ENCODE data around the gene VAMP4.
A peak's percentile ranks its signal among the peaks of the same experiment; 100 is the strongest.
"Not testable (repeated sequence)": the region's sequence is repeated elsewhere in the genome, so short reads cannot be mapped to it uniquely, and the experiment has no call there.

The VAMP4 gene

DNA sequence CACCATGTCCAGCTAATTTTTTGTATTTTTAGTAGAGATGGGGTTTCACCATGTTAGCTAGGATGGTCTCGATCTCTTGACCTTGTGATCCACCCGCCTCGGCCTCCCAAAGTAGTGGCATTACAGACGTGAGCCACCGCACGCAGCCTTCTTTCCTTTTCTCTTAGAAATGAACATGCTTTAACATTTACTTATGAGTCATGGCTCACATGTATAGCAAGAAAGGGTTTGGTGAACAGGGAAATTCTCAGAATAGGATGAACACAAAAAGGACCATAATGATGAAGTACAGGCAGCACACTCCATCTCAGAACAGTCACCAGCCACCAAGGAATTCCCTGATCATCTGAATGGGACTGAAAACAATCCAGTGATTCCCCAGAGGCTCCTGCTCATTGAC is 9.4 kb upstream of the VAMP4 start:
- no peak for DNase-seq

DNA sequence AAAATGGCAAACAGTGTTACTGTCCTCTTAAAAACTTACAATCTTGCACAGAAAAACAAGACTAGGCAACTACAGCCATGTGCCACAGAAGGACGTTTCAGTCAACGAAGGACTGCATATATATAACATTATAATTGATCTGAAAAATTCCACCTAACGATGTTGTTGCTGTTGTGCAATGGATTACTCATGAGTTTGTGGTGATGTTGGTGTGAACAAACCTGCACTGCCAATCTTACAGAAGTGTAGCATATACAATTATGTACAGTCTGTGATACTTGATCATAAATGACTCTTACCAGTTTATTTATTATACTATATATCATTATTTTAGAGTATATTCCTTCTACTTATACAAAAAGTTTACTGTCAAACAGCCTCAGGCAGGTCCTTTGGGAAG is 6.8 kb upstream of the VAMP4 start:
- DNase-seq: no peak

DNA sequence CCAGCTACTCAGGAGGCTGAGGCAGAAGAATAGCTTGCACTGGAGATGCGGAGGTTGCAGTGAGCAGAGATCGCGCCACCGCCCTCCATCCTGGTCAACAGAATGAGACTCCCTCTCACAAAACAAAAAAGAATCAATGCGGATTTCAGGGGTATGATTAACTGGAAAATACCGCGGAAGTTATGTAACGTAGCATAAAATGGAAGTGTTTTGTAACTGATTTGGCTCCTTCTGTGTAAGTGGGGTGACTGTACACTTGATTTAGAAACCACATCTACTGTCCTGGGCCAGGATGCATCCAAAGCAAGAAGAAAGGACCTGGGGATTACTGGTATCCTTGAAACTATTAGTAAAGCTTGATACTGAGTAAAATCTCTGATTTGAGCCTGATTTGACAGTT is 3.1 kb upstream of the VAMP4 start:
- no peak for DNase-seq

DNA sequence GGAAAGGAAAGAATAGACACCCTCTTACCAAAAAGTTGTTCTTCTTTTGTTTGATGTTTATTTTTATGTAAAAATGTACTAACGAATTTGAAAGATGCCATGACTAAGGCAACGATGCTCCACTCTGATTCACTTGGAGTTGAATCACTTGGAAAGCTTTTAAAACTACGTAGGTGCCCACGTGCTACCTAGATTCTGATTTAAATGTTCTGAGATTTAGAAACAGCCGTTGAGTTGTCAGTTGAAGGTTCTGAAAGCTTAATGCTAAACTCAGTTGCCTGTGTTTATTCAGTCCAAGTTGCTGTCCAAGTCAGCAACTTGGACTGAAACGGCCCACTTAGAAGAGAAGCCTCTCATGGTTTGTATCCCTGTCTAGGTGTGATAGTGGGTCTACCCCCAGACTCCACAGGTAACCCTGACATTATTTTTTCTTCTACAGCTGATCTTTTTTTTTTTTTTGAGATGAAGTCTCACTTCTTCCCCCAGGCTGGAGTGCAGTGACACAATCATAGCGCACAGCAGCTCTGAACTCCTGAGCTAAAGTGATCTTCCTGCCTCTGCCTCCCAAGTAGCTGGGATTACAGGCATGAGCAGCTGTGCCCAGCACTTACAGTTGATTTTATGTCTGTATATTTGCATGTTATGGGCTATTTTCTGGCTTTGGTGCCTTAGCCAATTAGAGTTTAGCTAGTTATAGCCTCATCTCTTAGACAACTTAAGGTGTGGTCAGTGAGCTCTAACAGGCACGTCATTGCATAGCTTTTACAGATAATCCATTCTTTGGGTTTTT is 1.4 kb upstream of the VAMP4 start:
- peak; percentile 61 for DNase-seq

DNA sequence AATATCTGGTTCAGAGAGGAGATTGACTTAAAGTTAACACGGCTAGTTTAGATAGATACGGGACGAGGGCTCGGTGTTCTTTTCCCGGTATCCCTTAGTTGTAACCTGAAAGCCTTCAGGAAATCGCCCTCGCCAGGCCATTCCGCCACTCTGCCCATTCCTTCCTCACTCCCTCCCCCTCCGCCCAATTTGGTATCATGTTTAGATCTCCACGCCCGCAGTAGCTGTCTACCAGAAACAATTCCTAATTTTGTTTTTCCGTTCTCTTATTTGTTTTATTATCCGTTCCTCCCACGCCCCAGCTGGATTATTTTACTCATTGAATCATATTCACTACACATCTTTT is 685 bp upstream of the VAMP4 start:
- DNase-seq: peak; percentile 59

DNA sequence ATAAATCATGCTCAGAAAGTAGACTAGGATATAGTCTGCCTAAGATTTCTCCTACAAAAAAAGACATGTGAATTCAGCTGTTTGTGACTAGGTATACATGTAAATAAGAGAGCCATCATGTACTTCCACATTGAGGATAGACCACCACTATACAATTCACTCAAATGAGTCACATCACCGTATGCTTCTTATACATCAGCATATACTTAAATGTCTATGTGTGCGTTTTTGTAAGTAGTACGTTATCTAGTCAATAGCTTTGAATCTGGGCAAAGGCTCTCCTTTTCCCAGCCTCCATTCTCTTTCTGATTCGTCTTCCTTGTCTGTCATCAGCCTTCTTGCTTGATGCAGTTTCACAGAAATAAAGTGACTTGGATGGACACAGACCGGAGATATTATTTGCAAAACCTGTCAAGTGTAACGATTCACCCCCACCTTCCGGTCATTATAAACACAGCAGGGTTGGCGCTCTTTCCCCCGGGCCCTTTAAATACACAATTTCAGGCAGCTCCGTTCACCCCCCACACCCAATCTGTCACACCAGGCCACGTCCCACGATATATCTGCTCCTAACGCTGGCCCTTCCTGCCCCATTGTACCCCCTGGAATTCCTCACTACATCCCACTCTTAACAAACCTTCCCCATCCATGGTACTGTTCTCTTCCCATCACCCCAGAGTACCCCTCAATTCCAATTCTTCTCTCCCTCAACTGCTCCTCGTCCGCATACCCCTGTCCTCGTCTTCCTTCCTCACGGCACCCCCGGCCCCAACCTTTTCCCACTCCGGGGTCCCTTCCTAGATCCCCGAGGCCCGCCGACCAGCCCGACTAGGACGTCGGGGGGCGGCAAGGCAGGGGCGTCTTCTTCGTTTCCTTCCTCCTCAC is 636 bp downstream of the VAMP4 start:
- DNase-seq: peak; percentile 29

DNA sequence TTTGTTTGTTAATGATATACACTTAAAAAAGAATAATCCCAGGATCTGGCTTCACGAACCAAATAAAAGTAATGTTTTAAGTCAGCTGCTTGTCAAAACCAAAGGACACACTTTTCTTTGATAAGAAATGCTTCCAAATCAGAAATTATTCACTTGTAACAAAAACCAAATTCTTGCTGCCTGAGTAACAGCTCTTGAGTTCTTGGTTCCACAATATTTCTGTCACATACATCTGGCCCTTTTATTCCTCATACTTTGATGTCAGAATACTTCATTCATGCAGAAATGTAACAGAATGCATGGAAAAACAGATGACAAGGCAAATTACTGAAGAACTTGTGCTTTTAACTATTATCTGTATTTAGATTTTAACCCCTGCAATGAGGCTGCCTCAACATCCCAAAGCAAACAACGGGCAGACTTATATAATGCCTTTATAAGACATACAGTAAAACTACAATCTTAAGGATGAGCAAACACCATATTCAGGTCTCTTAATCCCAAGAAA is 1.5 kb downstream of the VAMP4 start:
- peak; percentile 19 for DNase-seq

DNA sequence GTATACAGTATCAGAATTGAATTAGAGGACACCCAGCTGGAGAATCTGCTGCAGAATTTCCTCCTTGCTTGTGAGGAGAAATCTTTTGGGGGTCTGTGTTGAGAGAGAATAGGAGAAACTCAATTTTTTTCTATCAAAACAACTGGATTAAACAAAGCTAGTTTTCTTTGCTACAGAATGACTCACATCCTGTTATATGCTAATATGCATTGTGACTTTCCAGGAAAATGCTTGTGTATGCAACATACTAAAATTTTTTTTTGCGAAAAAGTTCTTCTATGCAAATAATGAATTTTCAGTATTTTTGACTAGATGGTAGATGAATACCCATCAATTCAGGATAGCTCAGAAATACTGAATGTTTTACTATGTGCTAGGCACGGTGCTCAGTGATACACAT is 2.2 kb downstream of the VAMP4 start:
- peak; percentile 36 for DNase-seq

DNA sequence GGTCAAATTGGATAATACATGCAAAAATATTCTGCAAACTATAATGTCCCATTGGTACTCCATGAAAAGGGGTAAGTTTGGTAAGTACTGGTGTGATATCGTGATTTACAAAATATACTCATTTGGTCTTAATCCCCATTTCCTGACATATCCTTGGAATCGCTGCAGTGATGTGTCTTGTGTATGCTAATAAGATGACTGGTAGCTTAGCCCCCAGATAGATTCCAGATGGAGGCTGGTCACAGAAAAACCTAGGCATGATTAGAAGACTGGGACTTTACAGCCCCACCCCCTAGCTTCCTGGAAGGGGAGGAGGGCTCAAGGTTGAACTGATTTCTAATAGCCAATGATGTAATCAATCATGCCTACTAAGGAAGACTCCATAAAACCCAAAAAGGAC is 3.0 kb downstream of the VAMP4 start:
- DNase-seq: peak; percentile 17

DNA sequence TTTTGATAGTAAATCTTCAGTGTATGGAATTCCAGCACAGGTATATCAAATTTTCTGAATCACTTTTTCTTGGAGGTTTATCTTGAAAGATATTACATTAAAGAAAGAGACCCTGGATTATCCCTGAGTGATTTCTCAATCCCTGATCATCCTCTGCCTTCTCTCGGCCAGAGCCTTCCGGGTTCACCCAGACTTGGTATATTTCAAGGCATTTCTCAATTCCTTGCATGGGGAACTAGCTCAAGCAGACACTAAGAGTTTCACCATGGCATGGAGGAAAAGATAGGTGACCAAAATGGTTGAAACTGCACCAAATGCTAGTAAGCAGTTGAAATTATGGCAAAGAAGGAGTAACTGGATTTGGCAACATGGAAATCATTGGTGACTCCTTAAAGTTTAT is 5.7 kb downstream of the VAMP4 start:
- DNase-seq: no peak

DNA sequence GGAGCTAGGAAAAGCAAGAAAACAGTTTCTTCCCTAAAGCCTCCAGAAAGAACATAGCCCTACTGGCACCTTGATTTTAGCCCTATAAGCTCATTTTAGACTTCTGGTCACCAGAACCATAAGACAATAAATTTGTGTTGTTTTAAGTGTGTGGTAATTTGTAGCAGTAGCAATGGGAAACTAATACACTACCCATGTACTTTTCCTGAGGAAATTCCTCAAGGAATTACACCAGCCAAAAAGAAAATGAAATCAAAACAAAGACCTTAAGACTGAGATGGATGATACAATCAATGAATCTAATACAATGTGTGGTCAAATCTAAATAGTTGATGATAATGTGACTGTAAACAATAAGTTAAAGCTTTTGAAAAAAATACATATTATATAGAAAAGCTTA is 11.8 kb downstream of the VAMP4 start:
- peak; percentile 32 for DNase-seq

DNA sequence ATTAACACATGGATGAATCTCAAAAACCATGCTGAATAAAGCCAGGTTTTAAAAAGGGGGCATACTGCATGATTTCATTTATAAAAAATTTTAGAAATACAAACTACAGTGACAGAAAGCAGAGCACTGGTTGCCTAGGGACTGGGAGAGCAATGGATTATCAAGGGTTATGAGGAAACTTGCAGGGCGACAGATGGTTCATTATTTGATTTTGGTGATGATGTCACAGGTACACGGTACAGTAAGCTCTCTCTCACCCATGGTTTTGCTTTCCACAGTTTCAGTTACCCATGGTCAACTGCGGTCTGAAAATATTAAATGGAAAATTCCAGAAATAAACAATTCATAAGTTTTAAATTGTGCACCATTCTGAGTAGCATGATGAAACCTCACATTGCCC is 14.1 kb downstream of the VAMP4 start:
- no peak for DNase-seq

DNA sequence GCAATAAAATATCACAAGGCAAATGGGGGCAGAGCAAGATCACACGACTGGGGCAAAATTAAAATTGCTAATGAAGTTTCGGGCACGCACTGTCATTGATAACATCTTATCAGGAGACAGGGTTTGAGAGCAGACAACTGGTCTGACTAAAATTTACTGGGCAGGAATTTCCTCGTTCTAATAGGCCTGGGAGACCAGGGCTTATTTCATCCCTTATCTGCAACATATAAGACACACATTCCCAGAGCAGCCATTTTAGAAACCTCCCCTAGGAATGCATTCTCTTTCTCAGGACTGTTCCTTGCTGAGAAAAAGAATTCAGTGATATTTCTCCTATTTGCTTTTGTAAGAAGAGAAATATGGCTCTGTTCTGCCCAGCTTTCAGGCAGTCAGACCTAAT is 18.7 kb downstream of the VAMP4 start:
- not testable (repeated sequence) for DNase-seq

DNA sequence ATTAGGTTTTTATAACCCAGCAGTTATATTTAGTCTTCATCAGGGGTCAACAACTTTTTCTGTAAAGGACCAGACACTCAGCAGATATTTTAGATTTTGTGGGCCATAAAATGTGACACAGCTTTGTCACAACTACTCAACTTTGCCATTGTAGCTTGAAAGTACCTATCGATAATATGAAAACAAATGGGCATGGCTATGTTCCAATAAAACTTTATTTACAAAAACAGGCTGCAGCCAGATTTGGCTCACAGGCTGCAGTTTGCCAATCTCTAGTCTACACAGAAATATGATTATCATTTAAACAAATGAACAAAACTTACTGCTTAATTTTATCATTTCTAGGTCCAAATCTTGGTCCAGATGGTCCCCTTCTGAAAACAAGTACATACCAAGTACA is 23.0 kb downstream of the VAMP4 start:
- DNase-seq: no peak

DNA sequence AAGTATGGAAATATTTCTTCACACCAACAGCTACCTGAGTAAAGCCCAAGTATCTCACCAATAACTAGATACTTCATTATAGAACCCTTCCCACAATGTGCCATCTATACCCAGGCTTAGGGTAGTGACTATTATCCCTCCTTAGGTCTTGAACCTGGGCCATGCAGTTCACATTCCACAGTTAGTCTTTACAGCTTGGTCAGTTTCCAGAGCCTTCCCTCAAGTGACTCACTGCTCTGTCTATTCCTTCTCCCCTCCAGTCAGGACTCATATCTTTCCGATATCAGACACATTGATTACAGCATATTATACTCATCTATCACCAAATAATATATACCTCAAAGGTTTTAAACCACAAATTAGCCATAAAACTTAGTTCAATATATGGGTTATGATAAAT is 23.6 kb downstream of the VAMP4 start:
- DNase-seq: no peak

DNA sequence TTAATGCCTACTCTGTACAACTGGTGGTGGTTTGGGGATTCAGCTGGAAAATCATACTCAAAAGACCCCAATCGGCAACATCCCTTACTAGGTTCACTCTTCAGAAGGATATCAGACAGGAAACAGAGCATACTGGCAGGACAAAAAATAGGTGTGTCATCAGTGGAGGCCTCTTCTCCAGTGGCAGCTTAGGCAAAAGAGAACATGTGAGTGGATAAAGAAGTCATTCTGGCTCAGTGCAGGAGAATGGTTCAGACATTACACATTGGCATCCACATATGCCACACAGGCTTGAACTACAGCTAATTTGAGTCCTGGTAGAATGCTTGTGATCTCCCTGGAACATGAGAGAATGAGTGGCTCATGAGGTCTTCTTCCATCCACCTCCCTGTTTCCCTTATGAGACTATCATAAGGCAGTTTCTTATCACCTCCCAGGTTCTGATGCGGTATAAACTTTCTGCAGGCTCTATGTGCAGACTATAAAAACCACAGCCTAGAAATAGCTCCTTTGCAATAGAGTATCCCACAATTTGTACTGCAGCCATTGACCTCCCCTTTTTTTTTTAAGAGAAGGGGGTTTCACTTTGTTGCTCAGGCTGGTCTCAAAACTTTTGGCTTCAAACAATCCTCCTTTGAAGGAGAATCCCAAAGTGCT is 24.7 kb downstream of the VAMP4 start:
- no peak for DNase-seq

DNA sequence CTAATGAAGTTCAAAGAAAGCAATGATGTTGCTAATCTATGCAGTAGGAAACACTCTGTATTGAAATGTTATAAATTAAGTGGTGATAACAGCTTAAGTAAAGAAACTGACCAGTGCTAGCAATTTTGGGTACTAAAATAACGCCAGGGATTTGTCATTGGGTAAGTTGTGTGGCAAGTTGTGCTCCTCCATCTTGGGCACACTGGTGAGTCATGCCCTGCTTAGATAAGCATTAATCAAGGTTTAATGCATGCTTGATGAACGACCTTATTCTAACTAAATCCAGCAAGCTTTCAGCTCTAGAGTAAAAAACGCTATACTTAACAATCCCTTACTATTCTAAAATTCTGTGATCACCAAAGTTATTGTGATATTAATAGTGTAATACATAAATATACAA is 25.2 kb downstream of the VAMP4 start:
- DNase-seq: no peak

DNA sequence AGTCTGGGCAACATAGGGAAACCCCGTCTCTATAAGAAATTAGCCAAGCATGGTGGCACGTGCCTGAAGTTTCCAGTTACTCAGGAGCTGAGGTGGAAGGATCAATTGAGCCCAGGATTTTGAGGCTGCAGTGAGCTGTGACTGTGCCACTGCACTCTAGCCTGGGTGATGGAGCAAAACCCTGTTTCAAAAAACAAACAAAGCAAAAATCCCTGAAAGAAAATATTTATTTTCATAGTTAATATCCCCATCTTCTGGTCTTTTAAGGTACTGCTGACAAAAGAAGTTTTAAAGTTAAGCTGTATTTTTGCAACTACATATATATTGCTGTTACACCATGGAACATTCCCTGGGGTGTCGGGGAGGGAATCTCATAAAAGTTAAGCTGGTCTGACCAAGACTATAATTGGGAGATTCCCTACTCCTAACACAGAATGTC is 26.0 kb downstream of the VAMP4 start:
- no peak for DNase-seq

DNA sequence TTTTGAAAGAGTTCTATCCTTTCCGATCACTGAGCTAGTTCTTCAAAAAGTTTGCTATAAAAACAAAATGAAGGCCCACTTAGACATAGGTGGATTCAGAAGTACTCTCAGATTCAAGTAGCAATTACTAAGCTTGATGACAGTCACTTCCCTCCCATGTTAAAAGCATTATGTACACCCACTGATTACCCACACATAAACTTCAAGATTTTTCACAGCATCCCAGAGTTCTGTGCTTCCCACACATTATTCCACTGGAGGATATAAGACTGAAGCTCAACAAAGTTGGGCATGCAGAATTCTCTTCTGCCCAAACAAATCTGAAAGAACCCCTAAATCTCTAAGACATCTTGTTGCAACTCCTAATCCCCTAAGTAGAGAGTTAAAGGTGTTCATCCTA is 29.5 kb downstream of the VAMP4 start:
- DNase-seq: no peak

DNA sequence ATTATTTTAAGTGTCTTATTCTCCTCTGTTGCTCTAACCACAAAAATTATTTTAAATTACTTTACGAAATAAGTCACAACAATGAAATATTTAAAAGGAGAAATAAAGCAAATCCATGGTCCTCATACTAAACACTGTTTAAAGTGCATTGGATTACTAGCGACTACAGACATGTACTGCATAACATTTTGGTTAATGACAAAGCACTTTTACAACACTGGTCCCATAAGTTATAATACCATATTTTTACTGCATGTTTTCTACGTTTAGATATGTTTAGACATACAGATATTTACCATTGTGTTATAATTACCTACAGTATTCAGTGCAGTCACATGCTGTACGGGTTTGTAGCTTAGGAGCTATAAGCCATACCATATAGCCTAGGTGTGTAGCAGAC is 30.2 kb downstream of the VAMP4 start:
- no peak for DNase-seq

DNA sequence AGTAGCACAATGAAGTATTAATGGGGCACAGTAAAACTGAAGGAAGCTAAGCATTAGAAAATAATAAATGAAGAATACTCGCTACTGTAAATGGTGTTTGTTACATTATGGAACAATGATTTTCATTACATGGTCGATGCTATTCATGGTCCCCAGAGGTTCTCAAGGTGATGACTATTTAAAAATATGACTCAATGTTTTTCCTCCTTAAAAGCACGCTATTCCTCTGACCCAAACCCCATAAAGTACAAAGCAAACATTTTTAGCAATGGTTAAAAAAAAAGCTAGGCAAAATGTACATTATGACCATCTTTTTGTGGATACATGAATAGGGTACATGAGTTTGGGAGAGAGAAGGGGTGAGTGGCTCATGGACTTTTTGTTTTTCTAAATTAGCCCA is 34.3 kb downstream of the VAMP4 start:
- DNase-seq: no peak

DNA sequence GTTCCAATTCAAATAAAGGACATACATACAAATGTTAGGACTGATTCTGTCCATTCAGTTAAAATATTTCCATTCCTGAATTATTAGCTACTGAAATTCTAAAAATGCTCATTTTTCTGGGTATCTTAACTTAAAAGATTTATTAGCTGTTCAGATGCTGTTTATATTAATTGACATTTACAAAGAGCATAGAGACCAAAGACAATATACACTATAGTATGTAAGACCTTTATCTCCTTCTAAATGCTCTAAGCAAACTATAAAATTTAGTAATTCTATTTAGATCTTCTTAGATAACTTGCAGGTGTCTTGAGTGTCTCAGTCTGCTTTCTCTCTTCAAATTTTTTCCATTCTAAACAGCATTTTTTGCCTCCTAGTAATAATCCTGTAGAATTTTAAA is 39.3 kb downstream of the VAMP4 start:
- DNase-seq: no peak

DNA sequence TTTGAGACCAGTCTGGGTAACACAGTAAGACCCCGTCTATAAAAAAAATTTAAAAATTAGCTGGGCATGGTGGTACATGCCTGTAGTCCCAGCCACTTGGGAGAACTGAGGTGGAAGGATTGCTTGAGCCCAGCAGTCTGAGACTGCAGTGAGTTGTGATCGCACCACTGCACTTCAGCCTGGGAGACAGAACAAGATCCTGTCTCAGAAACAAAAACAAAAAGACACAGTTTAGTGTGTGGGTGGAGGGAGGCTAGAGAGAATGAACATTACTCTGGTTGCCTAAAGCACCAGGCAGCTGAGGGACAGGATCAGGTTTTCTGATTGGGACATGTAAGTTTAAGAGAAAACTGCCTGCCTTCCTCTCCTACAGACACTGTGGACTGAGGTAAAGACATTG is 42.3 kb downstream of the VAMP4 start:
- no peak for DNase-seq
